ENCODE data around the gene LILRA6. TPM values are rescaled to one million over a fixed set of nuclear protein-coding genes. Genes with fewer than 3 reads are reported as not detected.

LILRA6 gene
- total and polyA plus RNA-seq, 2 of the 13 experiments (the other 11 are each of a cell fraction or from before 2014, with no cell fraction given), result not detected

- no peak for TF ChIP-seq AHDC1 (CRISPR knock-in tag; IDR thresholded peaks at IDR 0.05; ENCODE audit: borderline replicate concordance)
- TF ChIP-seq CAMTA2 (CRISPR knock-in tag; IDR thresholded peaks at IDR 0.05; ENCODE audit: borderline replicate concordance), result no peak
- no peak for TF ChIP-seq ADNP (CRISPR knock-in tag; IDR thresholded peaks at IDR 0.05)
- TF ChIP-seq, protein P1, sequence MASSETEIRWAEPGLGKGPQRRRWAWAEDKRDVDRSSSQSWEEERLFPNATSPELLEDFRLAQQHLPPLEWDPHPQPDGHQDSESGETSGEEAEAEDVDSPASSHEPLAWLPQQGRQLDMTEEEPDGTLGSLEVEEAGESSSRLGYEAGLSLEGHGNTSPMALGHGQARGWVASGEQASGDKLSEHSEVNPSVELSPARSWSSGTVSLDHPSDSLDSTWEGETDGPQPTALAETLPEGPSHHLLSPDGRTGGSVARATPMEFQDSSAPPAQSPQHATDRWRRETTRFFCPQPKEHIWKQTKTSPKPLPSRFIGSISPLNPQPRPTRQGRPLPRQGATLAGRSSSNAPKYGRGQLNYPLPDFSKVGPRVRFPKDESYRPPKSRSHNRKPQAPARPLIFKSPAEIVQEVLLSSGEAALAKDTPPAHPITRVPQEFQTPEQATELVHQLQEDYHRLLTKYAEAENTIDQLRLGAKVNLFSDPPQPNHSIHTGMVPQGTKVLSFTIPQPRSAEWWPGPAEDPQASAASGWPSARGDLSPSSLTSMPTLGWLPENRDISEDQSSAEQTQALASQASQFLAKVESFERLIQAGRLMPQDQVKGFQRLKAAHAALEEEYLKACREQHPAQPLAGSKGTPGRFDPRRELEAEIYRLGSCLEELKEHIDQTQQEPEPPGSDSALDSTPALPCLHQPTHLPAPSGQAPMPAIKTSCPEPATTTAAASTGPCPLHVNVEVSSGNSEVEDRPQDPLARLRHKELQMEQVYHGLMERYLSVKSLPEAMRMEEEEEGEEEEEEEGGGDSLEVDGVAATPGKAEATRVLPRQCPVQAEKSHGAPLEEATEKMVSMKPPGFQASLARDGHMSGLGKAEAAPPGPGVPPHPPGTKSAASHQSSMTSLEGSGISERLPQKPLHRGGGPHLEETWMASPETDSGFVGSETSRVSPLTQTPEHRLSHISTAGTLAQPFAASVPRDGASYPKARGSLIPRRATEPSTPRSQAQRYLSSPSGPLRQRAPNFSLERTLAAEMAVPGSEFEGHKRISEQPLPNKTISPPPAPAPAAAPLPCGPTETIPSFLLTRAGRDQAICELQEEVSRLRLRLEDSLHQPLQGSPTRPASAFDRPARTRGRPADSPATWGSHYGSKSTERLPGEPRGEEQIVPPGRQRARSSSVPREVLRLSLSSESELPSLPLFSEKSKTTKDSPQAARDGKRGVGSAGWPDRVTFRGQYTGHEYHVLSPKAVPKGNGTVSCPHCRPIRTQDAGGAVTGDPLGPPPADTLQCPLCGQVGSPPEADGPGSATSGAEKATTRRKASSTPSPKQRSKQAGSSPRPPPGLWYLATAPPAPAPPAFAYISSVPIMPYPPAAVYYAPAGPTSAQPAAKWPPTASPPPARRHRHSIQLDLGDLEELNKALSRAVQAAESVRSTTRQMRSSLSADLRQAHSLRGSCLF (CRISPR knock-in tag; IDR thresholded peaks at IDR 0.05; ENCODE audit: borderline replicate concordance), result no peak
- no peak for TF ChIP-seq SRSF4 (IDR thresholded peaks at IDR 0.05; ENCODE audit: low read depth, low read length, poor library complexity, severe bottlenecking)
- no peak for TF ChIP-seq ZNF281 (CRISPR knock-in tag; IDR thresholded peaks at IDR 0.05; ENCODE audit: borderline replicate concordance)
- TF ChIP-seq, protein P2, sequence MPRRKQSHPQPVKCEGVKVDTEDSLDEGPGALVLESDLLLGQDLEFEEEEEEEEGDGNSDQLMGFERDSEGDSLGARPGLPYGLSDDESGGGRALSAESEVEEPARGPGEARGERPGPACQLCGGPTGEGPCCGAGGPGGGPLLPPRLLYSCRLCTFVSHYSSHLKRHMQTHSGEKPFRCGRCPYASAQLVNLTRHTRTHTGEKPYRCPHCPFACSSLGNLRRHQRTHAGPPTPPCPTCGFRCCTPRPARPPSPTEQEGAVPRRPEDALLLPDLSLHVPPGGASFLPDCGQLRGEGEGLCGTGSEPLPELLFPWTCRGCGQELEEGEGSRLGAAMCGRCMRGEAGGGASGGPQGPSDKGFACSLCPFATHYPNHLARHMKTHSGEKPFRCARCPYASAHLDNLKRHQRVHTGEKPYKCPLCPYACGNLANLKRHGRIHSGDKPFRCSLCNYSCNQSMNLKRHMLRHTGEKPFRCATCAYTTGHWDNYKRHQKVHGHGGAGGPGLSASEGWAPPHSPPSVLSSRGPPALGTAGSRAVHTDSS (CRISPR knock-in tag; conservative IDR thresholded peaks at IDR 0.05), result no peak
- TF ChIP-seq GABPA (IDR thresholded peaks at IDR 0.05; ENCODE audit: low read depth, low read length), result no peak; the same call in 1 of the 2 replicates
- peak; percentile 67; the same call in 1 of the 2 replicates for TF ChIP-seq GABPA (CRISPR knock-in tag; IDR thresholded peaks at IDR 0.05; ENCODE audit: low read depth)
- TF ChIP-seq PHB2 (IDR thresholded peaks at IDR 0.05; ENCODE audit: partially characterized antibody), result no peak
- TF ChIP-seq KDM1A (CRISPR knock-in tag; IDR thresholded peaks at IDR 0.05), result no peak
- TF ChIP-seq PTBP1 (IDR thresholded peaks at IDR 0.05; ENCODE audit: low read depth, low read length, poor library complexity, severe bottlenecking), result no peak
- no peak for TF ChIP-seq KMT2B (CRISPR knock-in tag; IDR thresholded peaks at IDR 0.05)
- no peak for TF ChIP-seq SRY (CRISPR knock-in tag; IDR thresholded peaks at IDR 0.05)
Measured at GRCh38 chr19:54189735-54190502, 52.7 kb downstream of the LILRA6 start (continued).

All from HepG2 (cell line).